GM18873 (cell line): Measurements from ENCODE around the gene MRTFB.

Source experiments
- ATAC-seq: cut with Tn5 transposase; IDR thresholded peaks from one replicate; pipeline ENCODE4 v1.9.1; 2021; ENCODE audit warnings: mild to moderate bottlenecking, moderate library complexity, moderate number of reproducible peaks; ENCODE audit not compliant: unreplicated experiment, low FRiP score

Gene MRTFB

GRCh38 chr16:14225457-14225856 lies 154.3 kb downstream of the MRTFB start:
- no peak for ATAC-seq

GRCh38 chr16:14232106-14232864 lies 161.2 kb downstream of the MRTFB start:
- ATAC-seq, result no peak

GRCh38 chr16:14236401-14236800 lies 165.3 kb downstream of the MRTFB start:
- no peak for ATAC-seq

GRCh38 chr16:14238756-14239155 lies 167.6 kb downstream of the MRTFB start:
- no peak for ATAC-seq

GRCh38 chr16:14239791-14240190 lies 168.7 kb downstream of the MRTFB start:
- no peak for ATAC-seq

GRCh38 chr16:14240219-14240843 lies 169.2 kb downstream of the MRTFB start:
- no peak for ATAC-seq

- ATAC-seq, result no peak
These were observed 169.8 kb downstream of the MRTFB start for GRCh38 chr16:14240964-14241363.

GRCh38 chr16:14241631-14242030 lies 170.5 kb downstream of the MRTFB start:
- ATAC-seq, result no peak

- ATAC-seq, result no peak
These were observed 171.7 kb downstream of the MRTFB start for GRCh38 chr16:14242769-14243168.

- no peak for ATAC-seq
These were observed 173.3 kb downstream of the MRTFB start for GRCh38 chr16:14244196-14245010.

- ATAC-seq, result no peak
These were observed 177.7 kb downstream of the MRTFB start for GRCh38 chr16:14248791-14249190.

GRCh38 chr16:14249291-14250032 lies 178.3 kb downstream of the MRTFB start:
- no peak for ATAC-seq

- no peak for ATAC-seq
These were observed 180.3 kb downstream of the MRTFB start for GRCh38 chr16:14251419-14251818.

- ATAC-seq, result no peak
These were observed 181.7 kb downstream of the MRTFB start for GRCh38 chr16:14252860-14253259.

- no peak for ATAC-seq
These were observed 191.9 kb downstream of the MRTFB start for GRCh38 chr16:14263011-14263410.

- no peak for ATAC-seq
These were observed 192.7 kb downstream of the MRTFB start for GRCh38 chr16:14263769-14264168.

- ATAC-seq, result no peak
These were observed 193.3 kb downstream of the MRTFB start for GRCh38 chr16:14264327-14264943.

- no peak for ATAC-seq
These were observed 197.0 kb downstream of the MRTFB start for GRCh38 chr16:14268073-14268472.

GRCh38 chr16:14275934-14276333 lies 204.8 kb downstream of the MRTFB start:
- no peak for ATAC-seq

GRCh38 chr16:14278749-14279148 lies 207.6 kb downstream of the MRTFB start:
- no peak for ATAC-seq
